Trophoblast cell (in vitro differentiated cells and primary cell): ENCODE data around the gene MED8.

Experiments
- DNase-seq, 2 donors: peaks; one replicate each; pipeline ENCODE4 v3.0.0-alpha.2; 2016
- H2AFZ ChIP-seq: 2 replicates; pipeline ENCODE4 v1.6.1; 2013; ENCODE audit warnings: low read length, moderate library complexity, mild to moderate bottlenecking; ENCODE audit not compliant: insufficient read depth, poor library complexity
- H2AK5ac ChIP-seq: 2 replicates; pipeline ENCODE4 v1.6.1; 2013; ENCODE audit warnings: mild to moderate bottlenecking, low read length
- H2BK120ac ChIP-seq: 2 replicates; pipeline ENCODE4 v1.6.1; 2013; ENCODE audit warnings: low read length, mild to moderate bottlenecking, moderate library complexity; ENCODE audit not compliant: insufficient read depth, poor library complexity
- H2BK12ac ChIP-seq: 2 replicates; pipeline ENCODE4 v1.6.1; 2013; ENCODE audit warnings: mild to moderate bottlenecking, low read length, moderate library complexity
- H2BK5ac ChIP-seq: 2 replicates; pipeline ENCODE4 v1.6.1; 2013; ENCODE audit warnings: low read length, low read depth, moderate library complexity, mild to moderate bottlenecking; ENCODE audit not compliant: poor library complexity
- H3K14ac ChIP-seq: 2 replicates; pipeline ENCODE4 v1.6.1; 2013; ENCODE audit warnings: mild to moderate bottlenecking, low read length
- H3K18ac ChIP-seq: 2 replicates; pipeline ENCODE4 v1.6.1; 2013; ENCODE audit warnings: mild to moderate bottlenecking, low read length
- H3K23ac ChIP-seq: 2 replicates; pipeline ENCODE4 v1.6.1; 2013; ENCODE audit warnings: low read length
- H3K27ac ChIP-seq: 2 replicates; pipeline ENCODE4 v1.5.1; 2013; ENCODE audit warnings: low read depth, mild to moderate bottlenecking, inconsistent platforms, low read length, moderate library complexity
- H3K27me3 ChIP-seq: 2 replicates; pipeline ENCODE4 v1.6.1; 2013; ENCODE audit warnings: inconsistent platforms, mild to moderate bottlenecking, low read length, moderate library complexity; ENCODE audit not compliant: insufficient read depth
- H3K36me3 ChIP-seq, 2 experiments: 1 replicate in 1 of 2; 2 replicates in 1 of 2; pipeline ENCODE4 v1.6.1; 2013; ENCODE audit warnings: low read length in 2 of 2, mild to moderate bottlenecking in 2 of 2, moderate library complexity in 1 of 2; ENCODE audit not compliant: insufficient read depth in 2 of 2, control insufficient read depth in 1 of 2
- H3K4ac ChIP-seq: 2 replicates; pipeline ENCODE4 v1.6.1; 2013; ENCODE audit warnings: low read depth, mild to moderate bottlenecking, low read length, moderate library complexity
- H3K4me1 ChIP-seq, 2 experiments: 1 replicate in 1 of 2; 2 replicates in 1 of 2; pipeline ENCODE4 v1.6.1; 2013; ENCODE audit warnings: low read length in 2 of 2, mild to moderate bottlenecking in 2 of 2, moderate library complexity in 1 of 2; ENCODE audit not compliant: insufficient read depth in 2 of 2, control insufficient read depth in 1 of 2
- H3K4me2 ChIP-seq: 2 replicates; pipeline ENCODE4 v1.6.1; 2013; ENCODE audit warnings: inconsistent platforms, mild to moderate bottlenecking, low read length, moderate library complexity
- H3K4me3 ChIP-seq: 2 replicates; pipeline ENCODE4 v1.5.1; 2013; ENCODE audit warnings: mild to moderate bottlenecking, low read depth, low read length, inconsistent platforms
- H3K79me1 ChIP-seq: one replicate; pipeline ENCODE4 v1.6.1; 2013; ENCODE audit warnings: low read length
- H3K79me2 ChIP-seq: 2 replicates; pipeline ENCODE4 v1.6.1; 2013; ENCODE audit warnings: low read length, mild to moderate bottlenecking; ENCODE audit not compliant: control insufficient read depth, insufficient read depth, poor library complexity
- H3K9ac ChIP-seq: 2 replicates; pipeline ENCODE4 v1.6.1; 2013; ENCODE audit warnings: mild to moderate bottlenecking, low read length
- H3K9me3 ChIP-seq: 2 replicates; pipeline ENCODE4 v1.6.1; 2013; ENCODE audit warnings: low read depth, mild to moderate bottlenecking, control low read depth, inconsistent platforms, low read length; ENCODE audit not compliant: insufficient read depth
- H4K12ac ChIP-seq: 2 replicates; pipeline ENCODE4 v1.6.1; 2013; ENCODE audit warnings: low read depth, mild to moderate bottlenecking, low read length, moderate library complexity
- H4K8ac ChIP-seq: 2 replicates; pipeline ENCODE4 v1.6.1; 2013; ENCODE audit warnings: low read depth, mild to moderate bottlenecking, low read length, moderate library complexity
- H4K91ac ChIP-seq: one replicate; pipeline ENCODE4 v1.6.1; 2013; ENCODE audit warnings: low read depth, mild to moderate bottlenecking, low read length, moderate library complexity
- WGBS: extraction: QIAGEN DNeasy Blood & Tissue Kit; methylation state at CpG from one replicate; pipeline ENCODE4 v1.1.7; 2013; ENCODE audit warnings: missing lambda C conversion rate; ENCODE audit not compliant: insufficient read length, insufficient coverage; ENCODE audit errors: extremely low coverage; 5-methylcytosine and 5-hydroxymethylcytosine counted together

Gene MED8

GRCh38 chr1:43423672-43424550 lies 34.3 kb upstream of the MED8 start:
- Histone ChIP-seq H3K36me3 (peaks cover 93 to 96% of the 10 kb centered on the region in 2 experiments), H2BK12ac (no peak overlapping the region), H3K4ac (no peak overlapping the region), H4K8ac (no peak overlapping the region), H2BK5ac (no peak overlapping the region), H2BK120ac (no peak overlapping the region), H3K27ac (no peak overlapping the region), H4K91ac (no peak overlapping the region), H3K9me3 (no peaks in the 10 kb centered on the region), H3K4me2 (no peak overlapping the region), H3K18ac (no peak overlapping the region), H3K79me2 (no peaks in the 10 kb centered on the region), H2AFZ (no peak overlapping the region), H3K4me1 (no peaks in the 10 kb centered on the region), H3K14ac (no peak overlapping the region), H3K4me3 (no peak overlapping the region), H2AK5ac (no peak overlapping the region), H3K23ac (no peak overlapping the region), H4K12ac (no peak overlapping the region), H3K9ac (no peak overlapping the region), H3K27me3 (no peaks in the 10 kb centered on the region), H3K79me1 (no peaks in the 10 kb centered on the region)
- WGBS = 100% methylated on average over 1 of the region's 23 CpGs
- DNase-seq = peak; percentile 10 to 41

GRCh38 chr1:43422995-43423671 lies 33.5 kb upstream of the MED8 start:
- H3K36me3 ChIP-seq = peaks cover 92 to 95% of the 10 kb centered on the region in 2 experiments
- no peak overlapping the region for H3K27ac ChIP-seq
- no peak overlapping the region for H2AFZ ChIP-seq
- H3K79me2 ChIP-seq = no peaks in the 10 kb centered on the region
- no peak overlapping the region for H4K12ac ChIP-seq
- no peak overlapping the region for H3K14ac ChIP-seq
- H2AK5ac ChIP-seq = no peak overlapping the region
- no peak overlapping the region for H2BK12ac ChIP-seq
- no peak for DNase-seq
- no peaks in the 10 kb centered on the region for H3K4me1 ChIP-seq
- no peak overlapping the region for H2BK5ac ChIP-seq
- H2BK120ac ChIP-seq = no peak overlapping the region
- H4K91ac ChIP-seq = no peak overlapping the region
- no peak overlapping the region for H3K4me2 ChIP-seq
- H3K27me3 ChIP-seq = no peaks in the 10 kb centered on the region
- peak overlapping the region; percentile 18 for H3K4me3 ChIP-seq
- H4K8ac ChIP-seq = no peak overlapping the region
- no peak overlapping the region for H3K9ac ChIP-seq
- H3K18ac ChIP-seq = no peak overlapping the region
- WGBS = 100% methylated on average over 1 of the region's 16 CpGs
- no peak overlapping the region for H3K4ac ChIP-seq
- no peaks in the 10 kb centered on the region for H3K79me1 ChIP-seq
- H3K9me3 ChIP-seq = no peaks in the 10 kb centered on the region
- H3K23ac ChIP-seq = no peak overlapping the region

- no CpG with 5 or more reads among the region's 12 CpGs for WGBS
- no peaks in the 10 kb centered on the region for H3K79me2 ChIP-seq
- H3K9ac ChIP-seq = peak overlapping the region; percentile 14
- H2BK5ac ChIP-seq = no peak overlapping the region
- no peaks in the 10 kb centered on the region for H3K4me1 ChIP-seq
- H4K8ac ChIP-seq = no peak overlapping the region
- H3K4ac ChIP-seq = no peak overlapping the region
- H3K4me2 ChIP-seq = no peak overlapping the region
- H3K27ac ChIP-seq = no peak overlapping the region
- no peak overlapping the region for H2AK5ac ChIP-seq
- no peak overlapping the region for H2BK12ac ChIP-seq
- no peak overlapping the region for H4K12ac ChIP-seq
- no peak overlapping the region for H2BK120ac ChIP-seq
- H3K36me3 ChIP-seq = peaks cover 82 to 87% of the 10 kb centered on the region in 2 experiments
- H3K4me3 ChIP-seq = no peak overlapping the region
- H3K18ac ChIP-seq = no peak overlapping the region
- no peak overlapping the region for H2AFZ ChIP-seq
- no peaks in the 10 kb centered on the region for H3K79me1 ChIP-seq
- no peak overlapping the region for H3K23ac ChIP-seq
- DNase-seq = no peak
- no peak overlapping the region for H4K91ac ChIP-seq
- H3K14ac ChIP-seq = no peak overlapping the region
- no peaks in the 10 kb centered on the region for H3K9me3 ChIP-seq
- no peaks in the 10 kb centered on the region for H3K27me3 ChIP-seq
Observed at GRCh38 chr1:43421976-43422750, 32.6 kb upstream of the MED8 start.

GRCh38 chr1:43421396-43421795 lies 31.8 kb upstream of the MED8 start:
- no peak overlapping the region for H2BK5ac ChIP-seq
- no peak for DNase-seq
- H2BK120ac ChIP-seq = no peak overlapping the region
- H2BK12ac ChIP-seq = no peak overlapping the region
- H4K91ac ChIP-seq = no peak overlapping the region
- no peaks in the 10 kb centered on the region for H3K27me3 ChIP-seq
- H3K18ac ChIP-seq = no peak overlapping the region
- no peak overlapping the region for H3K4me2 ChIP-seq
- H4K12ac ChIP-seq = no peak overlapping the region
- no peak overlapping the region for H3K4me3 ChIP-seq
- no peak overlapping the region for H2AK5ac ChIP-seq
- peaks cover 74 to 86% of the 10 kb centered on the region in 2 experiments for H3K36me3 ChIP-seq
- H3K27ac ChIP-seq = no peak overlapping the region
- no peak overlapping the region for H3K14ac ChIP-seq
- H4K8ac ChIP-seq = no peak overlapping the region
- no peaks in the 10 kb centered on the region for H3K4me1 ChIP-seq
- H3K79me1 ChIP-seq = no peaks in the 10 kb centered on the region
- H3K23ac ChIP-seq = no peak overlapping the region
- H3K9ac ChIP-seq = no peak overlapping the region
- WGBS = no CpG with 5 or more reads among the region's 6 CpGs
- H2AFZ ChIP-seq = no peak overlapping the region
- H3K79me2 ChIP-seq = no peaks in the 10 kb centered on the region
- H3K9me3 ChIP-seq = no peaks in the 10 kb centered on the region
- H3K4ac ChIP-seq = no peak overlapping the region
